ENCODE data around the gene CZIB. TPM values are rescaled to one million over a fixed set of nuclear protein-coding genes. Genes with fewer than 3 reads are reported as not detected.
"Not testable (repeated sequence)": the region's sequence is repeated elsewhere in the genome, so short reads cannot be mapped to it uniquely, and the experiment has no call there.

CZIB gene
- total RNA-seq, 5 donors from 2014 or later (not counting 1 experiment from before 2014, with no cell fraction given) = 41.4 to 71.3 (median 69.3) TPM

DNA sequence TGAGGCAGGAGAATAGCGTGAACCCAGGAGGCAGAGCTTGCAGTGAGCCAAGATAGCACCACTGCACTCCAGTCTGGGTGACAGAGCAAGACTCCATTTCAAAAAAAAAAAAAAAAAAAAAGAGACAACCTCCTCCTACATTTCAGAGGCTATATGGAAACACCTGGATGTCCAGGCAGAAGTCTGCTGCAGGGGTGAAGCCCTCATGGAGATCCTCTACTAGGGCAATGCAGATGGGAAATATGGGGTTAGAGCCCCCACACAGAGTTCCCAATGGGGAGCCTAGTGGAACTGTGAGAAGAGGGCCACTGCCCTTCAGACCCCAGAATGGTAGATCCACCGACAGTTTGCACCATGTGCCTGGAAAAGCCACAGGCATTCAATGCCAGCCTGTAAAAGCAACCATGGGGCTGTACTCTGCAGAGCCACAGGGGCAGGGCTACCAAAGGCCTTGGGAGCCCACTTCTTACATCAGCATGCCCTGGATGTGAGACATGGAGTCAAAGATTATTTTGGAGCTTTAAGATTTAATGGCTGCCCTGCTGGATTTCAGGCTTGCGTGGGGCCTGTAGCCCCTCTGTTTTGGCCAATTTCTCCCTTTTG, 14.2 kb downstream of the CZIB start:
- H3K27me3 Mint-ChIP-seq; H3K4me1 ChIP-seq (ENCODE audit: control insufficient read depth in 1 of 2, extremely low read depth in 1 of 2, insufficient read depth in 2 of 2, low read length in 2 of 2); H3K27ac ChIP-seq (ENCODE audit: low read length); CTCF ChIA-PET; H3K4me3 Mint-ChIP-seq; H3K27me3 ChIP-seq (replicated peaks in 1 of 2; ENCODE audit: control insufficient read depth in 2 of 2, extremely low read depth in 1 of 2, insufficient read depth in 2 of 2, low read length in 1 of 2); H3K4me3 ChIP-seq (ENCODE audit: control insufficient read depth in 1 of 2, extremely low read depth in 1 of 2, low read length in 1 of 2); ATAC-seq (replicated peaks in 1 of 4); H3K27ac Mint-ChIP-seq; DNase-seq; H3K9me3 ChIP-seq; H3K9me3 Mint-ChIP-seq: not testable (repeated sequence)
- Mint-ChIP-seq H3K4me1 (peaks cover 0 to 12% (median 4%) of the 10 kb centered on the region in 3 donors), H3K36me3 (peaks cover 81% of the 10 kb centered on the region)
- POLR2A ChIA-PET = interaction anchor here in 1 of 2 donors (0.7 kb wide), 1 partner anchor 164 kb away, joined by 8 read pairs; no protein-coding TSS in a partner anchor
- WGBS (ENCODE audit: insufficient coverage) = 100% methylated on average over 1 of the region's 3 CpGs
- peaks cover 28 to 76% of the 10 kb centered on the region in 2 donors for H3K36me3 ChIP-seq (ENCODE audit: control insufficient read depth in 2 of 2, extremely low read depth in 1 of 2, insufficient read depth in 1 of 2, low read length in 1 of 2)

DNA sequence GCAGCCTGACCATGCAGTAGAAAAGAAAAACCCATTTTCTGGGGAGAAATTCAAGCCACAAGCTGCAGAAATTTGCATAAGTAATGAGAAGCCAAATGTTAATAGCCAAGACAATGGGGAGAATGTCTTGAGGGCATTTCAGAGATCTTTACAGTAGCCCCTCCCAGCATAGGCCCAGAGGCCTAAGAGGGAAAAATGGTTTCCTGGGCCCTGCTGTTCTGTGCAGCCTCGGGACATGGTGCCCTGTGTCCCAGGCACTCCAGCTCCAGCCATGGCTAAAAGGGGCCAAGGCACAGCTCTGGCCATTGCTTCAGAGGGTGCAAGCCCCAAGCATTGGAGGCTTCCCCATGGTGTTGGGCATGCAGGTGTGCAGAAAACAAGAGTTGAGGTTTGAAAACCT, 14.9 kb downstream of the CZIB start:
- H3K27me3 ChIP-seq (replicated peaks in 1 of 2; ENCODE audit: control insufficient read depth in 2 of 2, extremely low read depth in 1 of 2, insufficient read depth in 2 of 2, low read length in 1 of 2); H3K9me3 Mint-ChIP-seq; H3K27ac Mint-ChIP-seq; H3K4me1 ChIP-seq (ENCODE audit: control insufficient read depth in 1 of 2, extremely low read depth in 1 of 2, insufficient read depth in 2 of 2, low read length in 2 of 2); ATAC-seq (replicated peaks in 1 of 4); H3K9me3 ChIP-seq; H3K27ac ChIP-seq (ENCODE audit: low read length); H3K4me3 Mint-ChIP-seq; H3K27me3 Mint-ChIP-seq; H3K4me3 ChIP-seq (ENCODE audit: control insufficient read depth in 1 of 2, extremely low read depth in 1 of 2, low read length in 1 of 2); CTCF ChIA-PET; DNase-seq: not testable (repeated sequence)
- POLR2A ChIA-PET = interaction anchor here in 1 of 2 donors (0.7 kb wide), 1 partner anchor 163 kb away, joined by 8 read pairs; no protein-coding TSS in a partner anchor
- Mint-ChIP-seq H3K4me1 (peaks cover 0 to 19% (median 6%) of the 10 kb centered on the region in 3 donors), H3K36me3 (peaks cover 85% of the 10 kb centered on the region)
- 89% methylated on average over 1 of the region's 1 CpG for WGBS (ENCODE audit: insufficient coverage)
- H3K36me3 ChIP-seq (ENCODE audit: control insufficient read depth in 2 of 2, extremely low read depth in 1 of 2, insufficient read depth in 1 of 2, low read length in 1 of 2) = peaks cover 21 to 75% of the 10 kb centered on the region in 2 donors

DNA sequence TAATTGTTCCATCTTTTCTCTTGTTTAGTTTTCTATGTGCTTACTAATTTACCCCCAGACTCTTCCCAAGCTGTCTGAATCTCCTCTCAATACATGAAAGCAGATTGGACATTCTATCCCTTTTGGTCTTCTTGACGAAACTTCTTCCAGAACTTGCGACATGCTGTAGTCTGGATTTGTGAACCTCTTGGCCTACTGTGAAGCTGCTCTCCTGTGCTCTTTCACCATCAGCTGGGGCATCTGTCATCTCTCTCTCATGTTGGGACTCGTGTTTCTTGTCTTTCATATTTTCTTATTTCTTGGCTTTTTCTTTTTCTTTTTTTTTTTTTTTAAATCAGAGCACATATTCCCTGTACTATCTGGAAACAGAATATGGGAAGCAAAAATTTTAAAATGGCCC, 17.0 kb downstream of the CZIB start:
- H3K27ac ChIP-seq (ENCODE audit: low read length) = no peak overlapping the region
- H3K27me3 Mint-ChIP-seq = no peaks in the 10 kb centered on the region
- peaks cover 14 to 59% of the 10 kb centered on the region in 2 donors for H3K36me3 ChIP-seq (ENCODE audit: control insufficient read depth in 2 of 2, extremely low read depth in 1 of 2, insufficient read depth in 1 of 2, low read length in 1 of 2)
- CTCF ChIA-PET = no interaction called here
- H3K4me3 ChIP-seq (ENCODE audit: control insufficient read depth in 1 of 2, extremely low read depth in 1 of 2, low read length in 1 of 2) = no peak overlapping the region
- no peaks in the 10 kb centered on the region for H3K27me3 ChIP-seq (replicated peaks in 1 of 2; ENCODE audit: control insufficient read depth in 2 of 2, extremely low read depth in 1 of 2, insufficient read depth in 2 of 2, low read length in 1 of 2)
- H3K4me3 Mint-ChIP-seq = no peak overlapping the region
- 100% methylated on average over 2 of the region's 3 CpGs for WGBS (ENCODE audit: insufficient coverage)
- DNase-seq (no peak), ATAC-seq (replicated peaks in 1 of 4) (no peak)
- H3K9me3 Mint-ChIP-seq = peaks cover 0 to 10% (median 7%) of the 10 kb centered on the region in 3 donors
- no peaks in the 10 kb centered on the region for H3K9me3 ChIP-seq
- H3K4me1 ChIP-seq (ENCODE audit: control insufficient read depth in 1 of 2, extremely low read depth in 1 of 2, insufficient read depth in 2 of 2, low read length in 2 of 2) = peaks cover 0 to under 1% of the 10 kb centered on the region in 2 experiments
- peaks cover 70% of the 10 kb centered on the region for H3K36me3 Mint-ChIP-seq
- POLR2A ChIA-PET = no interaction called here
- H3K4me1 Mint-ChIP-seq = peaks cover under 1 to 31% (median 21%) of the 10 kb centered on the region in 3 donors
- H3K27ac Mint-ChIP-seq = peak overlapping the region in 1 of 2 donors; percentile 3

DNA sequence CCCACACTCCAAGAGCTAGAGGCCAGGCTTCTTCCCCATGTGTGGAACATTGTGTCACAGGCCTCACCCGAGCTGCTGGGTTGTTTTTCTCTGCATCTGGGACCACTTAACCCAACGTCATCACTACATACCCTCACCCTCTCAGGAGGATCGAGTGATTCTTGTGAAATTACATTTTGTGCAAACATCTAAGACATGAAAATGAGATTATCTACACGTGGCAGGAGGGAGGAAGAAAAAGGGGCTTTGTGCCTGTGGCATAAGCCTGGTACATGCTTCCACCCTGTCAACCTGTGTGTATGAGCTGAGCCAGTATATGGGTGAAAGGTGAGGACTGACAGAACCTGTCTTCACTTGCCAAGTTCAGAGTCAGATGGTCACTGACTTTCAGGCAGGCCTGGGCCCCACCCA, 22.2 kb downstream of the CZIB start:
- 66% methylated on average over 2 of the region's 4 CpGs for WGBS (ENCODE audit: insufficient coverage)
- no peaks in the 10 kb centered on the region for H3K27me3 ChIP-seq (replicated peaks in 1 of 2; ENCODE audit: control insufficient read depth in 2 of 2, extremely low read depth in 1 of 2, insufficient read depth in 2 of 2, low read length in 1 of 2)
- CTCF ChIA-PET = no interaction called here
- peaks cover 37% of the 10 kb centered on the region for H3K36me3 Mint-ChIP-seq
- peaks cover 0 to 26% of the 10 kb centered on the region in 2 donors for H3K36me3 ChIP-seq (ENCODE audit: control insufficient read depth in 2 of 2, extremely low read depth in 1 of 2, insufficient read depth in 1 of 2, low read length in 1 of 2)
- peak overlapping the region; percentile 96 to 98 (median 96) for H3K4me3 Mint-ChIP-seq
- peaks cover 2 to 22% of the 10 kb centered on the region in 2 experiments for H3K4me1 ChIP-seq (ENCODE audit: control insufficient read depth in 1 of 2, extremely low read depth in 1 of 2, insufficient read depth in 2 of 2, low read length in 2 of 2)
- ATAC-seq (replicated peaks in 1 of 4) (no peak), DNase-seq (no peak)
- H3K9me3 ChIP-seq = no peaks in the 10 kb centered on the region
- POLR2A ChIA-PET = interaction anchor here (0.7 to 1.2 kb wide), 2 partner anchors 16 to 39 kb away, joined by 3 to 4 read pairs; no protein-coding TSS in a partner anchor
- no peak overlapping the region for H3K27ac ChIP-seq (ENCODE audit: low read length)
- no peak overlapping the region for H3K4me3 ChIP-seq (ENCODE audit: control insufficient read depth in 1 of 2, extremely low read depth in 1 of 2, low read length in 1 of 2)
- peaks cover 27 to 48% (median 46%) of the 10 kb centered on the region in 3 donors for H3K4me1 Mint-ChIP-seq
- H3K9me3 Mint-ChIP-seq = no peaks in the 10 kb centered on the region
- H3K27me3 Mint-ChIP-seq = no peaks in the 10 kb centered on the region
- peak overlapping the region; percentile 98 to 99 for H3K27ac Mint-ChIP-seq

DNA sequence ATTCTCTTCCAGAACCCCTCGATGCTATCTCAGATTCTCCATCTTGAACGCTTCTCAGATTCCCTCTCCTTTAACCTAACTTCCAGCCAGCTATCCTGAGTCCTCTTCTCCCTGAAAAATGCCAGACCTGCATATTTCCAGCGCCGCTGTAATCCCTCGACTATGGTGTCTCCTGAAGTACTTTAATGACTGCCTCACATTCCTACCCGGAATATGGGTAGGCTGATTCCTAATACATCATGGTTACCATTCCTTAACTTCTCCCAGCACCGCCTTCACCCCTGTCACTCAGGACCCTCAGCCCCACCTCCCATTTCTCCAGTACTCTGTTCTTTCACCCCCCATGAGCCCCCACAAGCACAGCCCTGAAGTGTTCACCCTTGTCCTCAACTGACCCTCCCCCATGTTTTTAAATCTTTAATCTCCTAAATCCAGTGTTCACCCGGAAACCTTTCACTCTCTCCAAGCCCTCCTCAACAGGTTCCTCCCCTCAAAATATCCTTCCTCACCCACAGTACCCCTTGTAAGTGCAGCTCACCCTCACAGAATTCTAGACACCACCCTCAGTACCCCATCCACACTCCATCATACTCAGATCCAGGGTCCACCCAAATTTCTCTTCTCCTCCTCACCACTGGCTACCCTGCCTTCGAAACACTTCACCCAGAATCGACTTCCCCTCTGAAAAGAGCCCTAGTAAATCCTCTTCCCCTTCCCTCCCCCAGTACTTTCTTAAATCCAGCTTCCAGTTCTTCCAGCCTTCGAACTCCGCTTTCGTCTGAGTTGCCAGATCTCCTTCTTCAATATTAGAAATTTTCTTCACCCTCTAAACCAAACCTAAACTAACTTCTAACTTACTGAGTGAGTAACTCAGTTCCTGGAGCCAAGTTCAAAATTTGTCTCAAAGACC, 22.9 kb downstream of the CZIB start:
- Mint-ChIP-seq H3K9me3 (no peaks in the 10 kb centered on the region), H3K27ac (peak overlapping the region; percentile 98 to 99), H3K27me3 (no peaks in the 10 kb centered on the region), H3K4me1 (peaks cover 27 to 46% (median 44%) of the 10 kb centered on the region in 3 donors), H3K36me3 (peaks cover 30% of the 10 kb centered on the region), H3K4me3 (peak overlapping the region; percentile 96 to 98 (median 96))
- H3K9me3 ChIP-seq = no peaks in the 10 kb centered on the region
- peak overlapping the region; percentile 75 to 76 for H3K4me3 ChIP-seq (ENCODE audit: control insufficient read depth in 1 of 2, extremely low read depth in 1 of 2, low read length in 1 of 2)
- 41% methylated on average over 13 of the region's 13 CpGs for WGBS (ENCODE audit: insufficient coverage)
- peaks cover 2 to 22% of the 10 kb centered on the region in 2 experiments for H3K4me1 ChIP-seq (ENCODE audit: control insufficient read depth in 1 of 2, extremely low read depth in 1 of 2, insufficient read depth in 2 of 2, low read length in 2 of 2)
- peaks cover 0 to 19% of the 10 kb centered on the region in 2 donors for H3K36me3 ChIP-seq (ENCODE audit: control insufficient read depth in 2 of 2, extremely low read depth in 1 of 2, insufficient read depth in 1 of 2, low read length in 1 of 2)
- no peak for ATAC-seq (replicated peaks in 1 of 4)
- no peak for DNase-seq
- no peaks in the 10 kb centered on the region for H3K27me3 ChIP-seq (replicated peaks in 1 of 2; ENCODE audit: control insufficient read depth in 2 of 2, extremely low read depth in 1 of 2, insufficient read depth in 2 of 2, low read length in 1 of 2)
- CTCF ChIA-PET = interaction anchor here in 1 of 2 donors (0.6 kb wide), 1 partner anchor 539 kb away, joined by 3 read pairs; no protein-coding TSS in a partner anchor
- H3K27ac ChIP-seq (ENCODE audit: low read length) = peak overlapping the region; percentile 91
- POLR2A ChIA-PET = interaction anchor here (0.6 to 1.2 kb wide), 3 partner anchors 17 to 509 kb away, joined by 3 to 5 read pairs (median 4); no protein-coding TSS in a partner anchor

Measured in T-cell (primary cell).